Liver (tissue), 9 donors: ENCODE data around the gene HES3. TPM values are rescaled to one million over a fixed set of nuclear protein-coding genes. Genes with fewer than 3 reads are reported as not detected.

Source experiments
- DNase-seq: peaks from one replicate; pipeline ENCODE4 v3.0.0-alpha.2; 2017; ENCODE audit warnings: low spot score
- H3K27ac ChIP-seq, 2 donors: one replicate each; pipeline ENCODE4 v1.7.0; 2013; ENCODE audit warnings: inconsistent platforms in 2 of 2, low read length in 2 of 2, control low read depth in 1 of 2, low read depth in 1 of 2, mild to moderate bottlenecking in 1 of 2
- H3K27me3 ChIP-seq, 4 donors: one replicate each; pipeline versions ENCODE4 v1.6.1 to v1.7.0; 2013; ENCODE audit warnings: low read length in 3 of 4, inconsistent platforms in 1 of 4, mild to moderate bottlenecking in 1 of 4, moderate library complexity in 1 of 4; ENCODE audit not compliant: control insufficient read depth in 4 of 4, insufficient read depth in 4 of 4
- H3K36me3 ChIP-seq, 4 donors: one replicate each; pipeline versions ENCODE4 v1.6.1 to v1.7.0; 2013; ENCODE audit warnings: low read length in 3 of 4, mild to moderate bottlenecking in 3 of 4, low read depth in 1 of 4, moderate library complexity in 1 of 4; ENCODE audit not compliant: control insufficient read depth in 4 of 4, insufficient read depth in 3 of 4
- H3K4me1 ChIP-seq, 4 donors: one replicate each; pipeline versions ENCODE4 v1.6.1 to v1.7.0; 2013; ENCODE audit warnings: low read length in 3 of 4, mild to moderate bottlenecking in 3 of 4, moderate library complexity in 1 of 4; ENCODE audit not compliant: control insufficient read depth in 4 of 4, insufficient read depth in 4 of 4
- H3K4me3 ChIP-seq, 3 donors: one replicate each; pipeline versions ENCODE4 v1.6.1 to v1.7.0; 2013; ENCODE audit warnings: low read length in 3 of 3, control low read depth in 1 of 3, low read depth in 1 of 3, mild to moderate bottlenecking in 1 of 3
- H3K9ac ChIP-seq, 2 donors: one replicate each; pipeline ENCODE4 v1.7.0; 2013; ENCODE audit warnings: low read length in 2 of 2, mild to moderate bottlenecking in 2 of 2, moderate library complexity in 2 of 2, control low read depth in 1 of 2, low read depth in 1 of 2
- H3K9me3 ChIP-seq, 4 donors: one replicate each; pipeline versions ENCODE4 v1.6.1 to v1.7.0; 2013; ENCODE audit warnings: low read length in 3 of 4; ENCODE audit not compliant: control insufficient read depth in 4 of 4
- ATF3 ChIP-seq: IDR thresholded peaks from 2 replicates; pipeline ENCODE4 v1.6.1; 2016; ENCODE audit warnings: antibody characterized with exemption
- CTCF ChIP-seq: fragments of 150-350 bp; IDR thresholded peaks from 2 replicates; pipeline ENCODE4 v1.5.1; 2017; ENCODE audit warnings: improper control_type of control experiment, low read depth, low read length; ENCODE audit not compliant: missing input control
- EGR1 ChIP-seq, 2 donors: IDR thresholded peaks; 2 replicates each; pipeline ENCODE4 v1.6.1; 2016 to 2018; ENCODE audit warnings: antibody characterized with exemption in 2 of 2, low read depth in 2 of 2
- FOXA1 ChIP-seq: IDR thresholded peaks from 2 replicates; pipeline ENCODE4 v1.6.1; 2016; ENCODE audit warnings: antibody characterized with exemption
- FOXA2 ChIP-seq: IDR thresholded peaks from 2 replicates; pipeline ENCODE4 v1.6.1; 2016; ENCODE audit warnings: antibody characterized with exemption
- GABPA ChIP-seq, 2 donors: IDR thresholded peaks in 1 of 2; conservative IDR thresholded peaks in 1 of 2; 2 replicates each; pipeline ENCODE4 v1.6.1; 2016; ENCODE audit warnings: antibody characterized with exemption in 2 of 2, mild to moderate bottlenecking in 1 of 2, moderate library complexity in 1 of 2
- HNF4A ChIP-seq, 2 donors: conservative IDR thresholded peaks; 2 replicates each; pipeline ENCODE4 v1.6.1; 2016; ENCODE audit warnings: antibody characterized with exemption in 2 of 2, mild to moderate bottlenecking in 2 of 2
- HNF4G ChIP-seq: IDR thresholded peaks from 2 replicates; pipeline ENCODE4 v1.6.1; 2016; ENCODE audit warnings: antibody characterized with exemption
- JUND ChIP-seq, 2 donors: IDR thresholded peaks; 2 replicates each; pipeline ENCODE4 v1.6.1; 2016; ENCODE audit warnings: antibody characterized with exemption in 2 of 2
- MAX ChIP-seq: IDR thresholded peaks from 2 replicates; pipeline ENCODE4 v1.6.1; 2016; ENCODE audit warnings: antibody characterized with exemption
- NR2F2 ChIP-seq: IDR thresholded peaks from 2 replicates; pipeline ENCODE4 v1.6.1; 2016; ENCODE audit warnings: antibody characterized with exemption
- RAD21 ChIP-seq, 2 donors: IDR thresholded peaks; 2 replicates each; pipeline ENCODE4 v1.6.1; 2016; ENCODE audit warnings: antibody characterized with exemption in 2 of 2, mild to moderate bottlenecking in 2 of 2
- REST ChIP-seq: IDR thresholded peaks from 2 replicates; pipeline ENCODE4 v1.6.1; 2016; ENCODE audit warnings: antibody characterized with exemption, mild to moderate bottlenecking
- RXRA ChIP-seq, 2 donors: IDR thresholded peaks; 2 replicates each; pipeline ENCODE4 v1.6.1; 2017 to 2018; ENCODE audit warnings: antibody characterized with exemption in 2 of 2, mild to moderate bottlenecking in 1 of 2
- SP1 ChIP-seq: IDR thresholded peaks from 2 replicates; pipeline ENCODE4 v1.6.1; 2018; ENCODE audit warnings: antibody characterized with exemption, mild to moderate bottlenecking
- TAF1 ChIP-seq: conservative IDR thresholded peaks from 2 replicates; pipeline ENCODE4 v1.6.1; 2016; ENCODE audit warnings: antibody characterized with exemption, mild to moderate bottlenecking
- YY1 ChIP-seq: IDR thresholded peaks from 2 replicates; pipeline ENCODE4 v1.6.1; 2016; ENCODE audit warnings: antibody characterized with exemption, mild to moderate bottlenecking
- ZBTB33 ChIP-seq: IDR thresholded peaks from 2 replicates; pipeline ENCODE4 v1.6.1; 2016; ENCODE audit warnings: antibody characterized with exemption
- WGBS: extraction: QIAGEN DNeasy Blood & Tissue Kit; methylation state at CpG from one replicate; pipeline ENCODE4 v1.1.7; 2013; 5-methylcytosine and 5-hydroxymethylcytosine counted together
- polyA plus RNA-seq, 2 donors: library from polyadenylated mRNA; stranded (reverse) in 1 of 2; unstranded in 1 of 2; fragments of 200-250 nt in 1 of 2; fragments of >200 nt in 1 of 2; fragmentation: Nextera tagmentation in 1 of 2; extraction: Ambion mirVana in 1 of 2; gene quantifications; one replicate each; pipeline versions ENCODE4 v1.2.1 to v1.2.3, GENCODE V29; 2013 to 2015
- total RNA-seq, 2 donors: library from RNA; depleted of rRNA; stranded (reverse); fragments of >200 nt; gene quantifications; one replicate each; pipeline ENCODE4 v1.2.3, GENCODE V29; 2014
- donor health status: healthy.
- donor health status: healthy.
- donor health status: healthy.
- donor health status: healthy.
- donor health status: healthy.

Gene HES3
- total and polyA plus RNA-seq, 4 donors = not detected

- Histone ChIP-seq H3K36me3 (peaks cover 9 to 57% (median 33%) of the 10 kb centered on the region in 4 donors), H3K4me3 (no peak overlapping the region), H3K9ac (no peak overlapping the region), H3K27me3 (no peaks in the 10 kb centered on the region), H3K9me3 (no peaks in the 10 kb centered on the region), H3K4me1 (no peaks in the 10 kb centered on the region), H3K27ac (no peak overlapping the region)
- 97% methylated on average over 8 of the region's 8 CpGs for WGBS
- TF ChIP-seq JUND (IDR thresholded peaks at IDR 0.05) (no peak), ZBTB33 (no peak), CTCF (no peak), FOXA2 (no peak), REST (no peak), HNF4A (conservative IDR thresholded peaks at IDR 0.05) (no peak), EGR1 (IDR thresholded peaks at IDR 0.05; ENCODE audit: low read depth in 2 of 2) (no peak), TAF1 (no peak), GABPA (IDR thresholded peaks at IDR 0.05 in 1 of 2, conservative IDR thresholded peaks at IDR 0.05 in 1 of 2) (no peak), FOXA1 (no peak), HNF4G (no peak), ATF3 (no peak), RAD21 (IDR thresholded peaks at IDR 0.05) (no peak), MAX (no peak), RXRA (IDR thresholded peaks at IDR 0.05) (no peak), NR2F2 (no peak), YY1 (no peak), SP1 (no peak)
- no peak for DNase-seq
These were observed 18.3 kb upstream of the HES3 start for GRCh38 chr1:6225651-6226050.
